NOMO-1 treated with DMSO at 0.1 percent for 48 hours (cell line): ENCODE data around the gene GBX1.

Experiments used
- DNase-seq: peaks from one replicate; lab custom pipeline; 2025; ENCODE audit not compliant: unreplicated experiment; lab: John Stamatoyannopoulos, UW

GBX1 gene

DNA sequence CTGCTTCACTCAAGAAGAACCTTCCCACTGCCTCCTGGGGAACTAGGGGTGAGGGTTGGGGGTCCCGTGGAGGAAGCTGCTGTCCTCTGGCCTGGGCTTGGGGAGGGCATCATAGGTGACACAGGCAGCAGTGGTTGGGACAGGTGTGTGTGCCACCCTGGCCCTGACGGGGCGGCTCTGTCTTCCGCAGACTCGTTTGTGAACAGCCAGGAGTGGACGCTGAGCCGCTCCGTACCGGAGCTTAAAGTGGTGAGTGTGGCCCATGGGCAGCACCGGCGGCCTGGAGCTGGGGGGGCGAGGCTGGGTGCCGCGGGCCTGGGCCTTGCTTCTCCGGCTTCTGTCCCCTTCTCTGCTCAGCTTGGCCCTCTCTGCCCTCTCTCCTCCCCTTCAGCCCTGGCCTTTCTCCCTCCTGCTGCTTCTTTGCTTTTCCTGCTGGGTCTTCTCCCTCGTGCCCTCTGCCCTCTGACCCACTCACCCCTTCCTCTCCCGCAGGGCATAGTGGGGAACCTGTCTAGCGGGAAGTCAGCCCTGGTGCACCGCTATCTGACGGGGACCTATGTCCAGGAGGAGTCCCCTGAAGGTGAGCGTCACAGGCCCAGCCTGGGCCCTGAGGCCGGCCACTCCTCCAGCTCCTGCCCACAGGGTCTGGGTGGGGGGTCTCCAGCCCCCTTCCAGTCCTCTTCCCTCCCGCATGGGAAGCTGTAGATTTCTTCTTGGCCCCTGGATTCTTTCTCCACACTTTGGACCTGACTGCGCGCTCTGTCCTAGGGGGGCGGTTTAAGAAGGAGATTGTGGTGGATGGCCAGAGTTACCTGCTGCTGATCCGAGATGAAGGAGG is 50.7 kb downstream of the GBX1 start:
- no peak for DNase-seq

DNA sequence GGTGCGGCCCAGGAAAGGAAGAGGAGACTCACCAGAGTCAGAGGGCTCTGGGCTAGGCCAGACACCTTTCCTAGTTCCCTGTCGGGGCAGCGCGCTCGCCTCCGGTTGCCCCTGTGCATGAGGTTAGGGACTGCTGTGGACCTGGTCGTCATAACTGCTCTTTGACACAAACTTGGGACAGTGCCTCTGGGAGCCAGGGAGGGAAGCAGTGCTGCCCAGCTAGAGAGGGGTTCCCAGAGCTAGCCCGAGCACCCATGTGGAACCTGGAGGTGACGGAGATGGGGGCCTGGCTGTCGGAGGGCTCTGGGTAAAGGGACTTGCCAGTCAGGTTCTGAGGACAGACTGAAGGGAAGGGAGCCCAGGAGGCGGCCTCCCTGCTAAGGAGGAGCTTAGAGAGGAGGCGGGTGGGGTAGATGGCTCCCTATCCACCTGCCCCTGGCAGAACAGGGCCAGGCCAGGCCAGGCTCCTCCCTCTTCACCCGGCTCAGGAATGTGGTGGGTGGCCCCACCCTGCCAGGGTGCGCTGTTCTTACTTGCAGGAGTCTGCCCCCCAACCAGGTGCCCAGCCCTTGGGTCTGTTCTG is 51.6 kb downstream of the GBX1 start:
- no peak for DNase-seq

DNA sequence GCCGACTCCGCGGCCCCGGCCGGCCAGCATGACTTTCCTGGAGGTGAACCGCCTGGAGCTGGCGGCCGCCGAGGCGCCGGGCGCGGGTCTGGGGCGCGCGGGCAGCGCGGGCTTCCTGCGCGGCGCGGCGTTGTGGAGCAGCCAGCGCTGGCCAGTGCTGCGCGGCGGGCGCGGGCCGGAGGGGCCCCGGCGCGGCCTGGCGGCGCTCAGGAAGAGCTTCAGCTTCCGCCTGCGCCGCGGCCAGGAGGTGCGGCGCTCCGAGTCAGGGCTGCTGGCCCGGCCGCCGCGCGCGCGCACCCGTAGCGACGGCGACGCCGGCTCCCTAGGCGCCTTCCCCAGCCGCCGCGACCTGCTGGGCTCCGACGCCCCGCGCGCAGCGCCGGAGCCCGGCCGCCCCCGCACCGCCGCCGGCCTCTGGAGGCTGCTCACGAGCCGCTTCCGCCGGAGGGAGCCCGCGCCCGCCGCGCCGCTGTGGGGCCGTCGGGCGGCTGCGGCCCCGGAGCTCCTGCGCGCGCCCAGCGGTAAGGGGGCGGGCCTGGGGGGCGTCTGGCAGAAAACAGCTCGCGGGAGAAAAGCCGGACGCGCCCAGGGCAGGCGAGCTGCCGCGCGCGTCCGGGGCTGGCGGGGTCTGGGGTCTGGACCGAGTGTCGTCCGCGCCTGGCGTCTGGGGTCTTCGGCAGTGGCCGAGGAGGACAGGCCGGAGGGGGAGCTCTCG is 52.2 kb downstream of the GBX1 start:
- DNase-seq, result no peak

DNA sequence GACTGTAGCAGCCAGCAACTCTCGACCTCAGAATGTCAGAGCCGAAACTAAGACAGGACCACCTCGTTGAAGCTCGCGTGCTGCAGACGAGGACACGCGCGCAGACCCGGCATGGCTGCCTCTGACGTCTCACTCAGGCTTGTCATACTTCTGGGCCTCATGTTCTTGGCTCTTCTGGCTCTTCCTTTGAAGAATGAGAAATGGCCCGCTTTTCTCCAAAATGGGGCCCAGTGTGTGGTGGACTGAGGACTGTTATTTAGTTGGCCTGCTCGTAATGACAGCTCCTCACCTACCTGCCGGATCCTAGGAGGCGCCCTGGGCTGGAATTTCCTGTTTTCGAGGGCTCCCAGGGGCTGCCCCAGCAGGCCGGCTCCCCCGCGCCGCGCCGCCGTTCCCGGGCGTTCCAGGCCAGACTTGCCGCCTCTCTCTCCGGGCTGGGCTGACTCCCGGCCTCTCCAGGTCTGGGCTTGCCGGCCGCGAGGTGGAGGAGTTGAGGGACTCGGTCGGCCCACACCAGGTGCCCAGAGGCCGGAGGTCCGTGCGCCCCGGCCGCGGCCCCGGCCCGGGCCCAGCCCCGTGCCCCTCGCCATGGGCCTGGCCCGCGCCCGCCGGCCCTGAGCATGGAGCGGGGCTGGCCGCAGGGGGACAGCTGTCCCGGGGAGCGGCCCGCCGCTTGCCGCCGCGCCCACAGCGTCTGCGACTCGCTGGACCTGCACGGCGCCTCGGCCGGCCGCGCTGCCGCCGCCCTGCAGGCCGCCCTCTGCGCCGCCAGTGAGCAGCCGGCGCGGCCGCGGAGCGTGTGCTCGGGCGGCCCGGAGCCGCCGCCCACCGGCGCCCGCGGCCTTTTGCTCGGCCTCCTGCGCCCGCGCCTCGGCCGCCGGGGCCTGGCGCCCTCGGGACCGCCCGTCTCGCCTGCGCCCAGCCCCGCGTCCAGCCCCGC is 53.1 kb downstream of the GBX1 start:
- DNase-seq, result no peak

DNA sequence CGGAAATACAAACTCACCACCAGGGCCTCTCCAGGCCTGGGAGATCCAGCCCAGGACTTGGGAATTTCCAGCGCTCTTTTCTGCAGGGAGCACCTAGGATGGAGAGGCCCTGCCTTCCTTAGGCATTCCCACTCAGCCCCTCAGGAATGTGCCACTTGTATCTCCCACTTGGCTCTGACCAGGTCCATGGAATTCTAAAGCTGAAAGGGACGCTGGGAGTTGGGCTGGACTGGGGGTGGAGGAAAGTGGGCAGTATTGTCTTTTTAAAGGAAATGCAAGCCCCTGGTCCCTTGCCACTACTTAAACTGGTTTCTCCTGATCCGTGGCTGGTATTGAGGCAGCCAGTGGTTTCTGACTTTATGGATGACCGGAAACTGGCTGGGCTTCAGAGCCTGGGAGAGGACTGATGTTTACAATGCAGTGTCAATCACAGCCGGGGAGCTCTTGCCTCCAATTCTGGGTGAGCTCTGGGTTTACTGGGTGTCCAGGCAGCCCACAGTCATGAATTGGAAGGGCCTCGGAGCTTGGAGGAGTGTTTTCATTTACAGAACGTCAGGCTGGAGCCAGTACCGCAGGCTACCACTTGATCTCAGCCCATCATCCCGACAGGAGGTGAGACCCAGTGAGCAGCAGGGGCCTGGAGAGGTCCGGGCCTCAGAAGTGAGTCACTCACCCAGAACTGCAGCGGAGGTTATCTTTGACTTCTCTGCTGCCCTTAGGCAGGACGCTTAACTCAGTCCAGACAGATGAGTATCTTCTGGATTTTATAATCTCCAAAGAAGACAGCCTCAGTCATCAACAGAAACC is 53.9 kb downstream of the GBX1 start:
- DNase-seq, result no peak

DNA sequence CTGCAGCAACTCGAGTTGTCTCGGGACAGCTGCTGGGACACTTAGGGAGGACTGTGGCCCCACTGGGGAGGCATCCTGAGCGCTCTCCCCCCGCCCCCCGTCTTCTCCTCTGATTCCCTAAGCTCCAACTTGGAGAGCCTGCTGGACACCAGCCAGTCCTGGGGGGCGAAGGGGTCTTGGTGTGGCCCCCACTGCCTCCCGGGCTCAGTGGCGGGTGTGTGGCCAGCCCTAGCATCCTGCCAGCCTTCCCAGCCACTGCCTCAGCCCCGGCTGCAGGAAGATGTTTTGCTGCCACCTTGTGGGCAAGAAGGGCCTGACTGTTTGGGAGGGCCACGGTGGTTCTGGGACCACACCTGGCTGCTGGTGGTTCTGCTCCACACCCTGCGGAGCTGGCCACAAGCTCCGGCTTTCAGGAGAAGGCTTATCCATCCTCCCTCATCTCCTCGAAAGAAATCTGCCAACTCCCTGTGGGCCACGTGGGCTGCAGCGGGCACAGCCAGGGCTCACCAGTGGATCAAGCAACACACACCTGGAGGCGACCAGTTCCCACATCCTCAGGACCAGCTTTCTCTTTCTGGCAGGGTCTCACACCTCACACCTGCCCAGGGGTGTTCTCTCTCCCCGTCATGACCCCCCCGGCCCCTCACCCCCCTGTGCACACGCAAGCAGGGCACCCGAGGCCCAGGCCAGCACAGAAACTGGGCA is 56.4 kb downstream of the GBX1 start:
- no peak for DNase-seq

DNA sequence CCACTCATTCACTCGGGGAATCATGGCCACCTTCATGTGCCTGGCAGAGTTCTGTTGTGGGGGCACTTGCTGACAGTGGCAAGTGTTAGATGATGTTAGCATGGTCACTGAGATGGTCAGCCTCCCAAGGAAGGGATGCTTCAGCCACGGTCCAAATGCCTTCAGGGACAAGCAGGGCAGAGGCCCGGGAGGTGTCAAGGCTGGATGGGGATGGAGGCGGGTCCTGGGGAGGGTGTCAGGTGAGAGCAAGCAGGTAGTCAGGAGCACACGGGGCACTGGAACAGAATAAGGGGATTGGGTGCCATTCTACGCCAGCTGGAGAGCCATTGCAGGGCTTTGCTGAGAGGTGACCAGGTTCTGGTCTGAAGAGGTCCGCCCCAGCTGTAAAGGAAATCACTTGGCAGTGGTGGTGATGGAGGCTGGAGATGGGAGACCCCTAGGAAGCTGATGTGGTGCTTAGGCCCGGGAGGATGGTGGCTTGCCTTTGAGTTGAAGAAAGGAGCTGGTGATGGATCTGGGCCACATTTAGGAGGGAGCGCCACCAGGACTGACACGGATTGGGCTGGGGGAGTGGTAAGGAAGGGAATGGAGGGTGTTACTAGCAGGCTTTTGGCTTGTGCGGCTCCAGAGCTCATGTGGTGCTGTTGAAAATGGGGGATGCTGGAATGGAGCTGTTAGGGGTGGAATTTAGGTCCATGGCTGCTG is 57.1 kb downstream of the GBX1 start:
- DNase-seq, result no peak

DNA sequence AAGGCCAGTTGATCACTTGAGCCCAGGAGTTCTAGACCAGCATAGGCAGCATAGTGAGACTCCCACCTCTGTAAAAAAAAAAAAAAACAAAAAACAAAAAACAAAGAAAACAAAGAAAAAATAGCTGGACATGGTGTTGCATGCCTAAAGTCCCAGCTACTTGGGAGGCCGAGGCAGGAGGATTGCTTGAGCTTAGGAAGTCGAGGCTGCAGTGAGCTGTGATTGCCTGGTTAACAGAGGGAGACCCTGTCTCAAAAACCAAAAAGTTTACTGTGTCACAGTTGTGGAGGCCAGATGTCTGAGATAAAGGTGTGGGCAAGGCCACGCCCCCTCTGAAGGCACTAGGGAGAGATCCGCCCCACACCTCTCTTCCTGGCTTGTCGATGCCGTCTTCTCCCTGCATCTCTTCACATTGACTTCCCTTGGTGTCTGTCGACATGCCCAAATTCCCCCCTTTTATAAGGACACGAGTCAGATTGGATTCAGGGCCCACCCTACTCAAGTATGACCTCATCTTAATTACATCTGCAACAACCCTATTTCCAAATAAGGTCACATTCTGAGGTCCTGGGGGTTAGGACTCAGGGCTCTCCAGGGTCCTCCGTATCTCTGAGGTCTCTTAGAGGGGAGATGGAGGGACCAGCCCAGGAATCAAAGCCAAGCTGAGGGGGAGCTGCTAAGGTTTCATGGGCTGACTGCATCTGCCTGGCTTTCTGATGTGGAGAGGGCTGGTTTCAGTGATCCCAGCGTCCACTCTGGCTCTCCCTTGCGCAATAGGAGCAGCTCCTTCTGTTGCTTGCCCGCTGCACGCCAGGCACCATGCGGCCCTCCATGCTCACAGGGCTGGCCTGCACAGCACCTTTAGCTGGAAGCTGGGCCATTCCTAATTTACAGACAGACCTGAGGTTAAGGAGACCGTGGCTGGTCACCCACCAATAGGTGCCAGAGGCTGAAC is 58.1 kb downstream of the GBX1 start:
- no peak for DNase-seq

DNA sequence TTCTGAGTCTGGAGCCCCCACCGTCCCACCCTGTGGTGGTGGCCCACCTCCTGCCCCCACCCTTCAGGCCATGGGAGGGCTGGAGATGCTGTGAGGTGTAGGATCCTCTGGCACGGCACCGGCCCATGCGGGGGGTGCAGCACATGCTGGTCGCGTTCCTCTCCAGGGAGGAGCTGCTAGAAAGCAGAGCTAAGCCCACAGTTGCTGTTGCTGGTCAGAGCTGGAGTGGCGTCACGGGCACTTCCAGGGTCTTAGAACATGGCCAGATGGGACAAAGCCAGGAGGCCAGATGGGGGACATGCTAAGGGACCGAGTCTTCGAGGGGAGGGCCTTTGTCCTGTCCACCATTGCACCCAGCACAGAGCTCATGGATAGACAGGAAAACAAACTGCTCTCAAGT is 59.6 kb downstream of the GBX1 start:
- no peak for DNase-seq

DNA sequence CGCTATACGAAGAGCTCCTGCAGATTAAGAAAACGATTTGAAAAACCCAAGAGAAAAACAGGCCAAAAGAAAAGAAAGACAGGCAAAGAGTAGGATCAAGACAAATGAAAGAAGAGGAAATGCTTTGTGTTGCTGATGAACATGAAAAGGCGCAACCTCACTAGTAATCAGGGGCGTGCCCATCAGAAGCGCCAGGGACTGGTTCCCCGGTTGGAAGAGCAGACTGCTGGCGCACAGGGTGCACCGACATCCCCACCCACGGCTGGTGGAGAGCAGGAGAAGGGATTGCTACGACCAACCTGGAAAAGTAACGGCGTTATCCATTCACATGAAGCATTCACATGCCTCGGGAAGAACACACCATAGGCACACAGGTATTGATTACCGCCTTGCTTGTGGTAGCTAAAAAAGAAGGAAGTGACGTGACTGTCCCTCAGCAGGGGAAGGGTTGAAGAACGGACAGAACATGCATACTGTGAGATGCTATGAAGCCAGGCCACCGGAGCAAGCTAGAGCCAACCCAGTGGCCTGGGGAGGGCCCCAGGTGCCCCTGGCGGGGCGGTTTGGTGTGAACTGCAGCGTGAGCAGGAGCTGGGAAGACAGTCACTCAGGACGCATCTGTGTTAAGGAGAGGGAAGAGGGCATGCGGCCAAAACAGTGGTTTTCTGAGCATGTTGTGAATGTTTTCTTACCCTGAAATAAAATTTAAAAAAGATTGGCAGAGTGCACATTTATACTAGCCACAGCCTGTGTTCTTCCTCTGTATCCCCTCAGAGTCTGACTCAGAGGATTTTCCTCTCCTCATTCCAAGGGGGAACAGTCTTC is 62.9 kb downstream of the GBX1 start:
- no peak for DNase-seq

DNA sequence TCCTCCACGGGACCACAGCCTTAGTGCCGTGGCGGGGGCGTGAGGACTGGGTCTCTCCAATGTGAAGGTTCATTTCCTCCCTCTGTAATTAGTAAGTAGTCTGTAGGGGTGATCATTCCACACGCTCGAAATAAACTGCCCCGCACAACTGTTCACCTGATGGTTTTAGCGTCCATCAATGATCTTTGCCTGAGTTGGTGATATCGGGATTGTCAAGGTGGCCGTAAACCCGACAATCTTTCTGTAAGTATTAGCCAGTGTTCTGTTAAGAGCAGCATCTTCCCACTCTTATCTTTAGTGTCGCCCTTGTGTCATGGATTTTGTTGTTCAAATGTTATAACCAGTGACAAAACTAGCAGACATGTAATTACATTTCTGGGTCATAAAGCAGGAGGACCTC is 63.5 kb downstream of the GBX1 start:
- no peak for DNase-seq

DNA sequence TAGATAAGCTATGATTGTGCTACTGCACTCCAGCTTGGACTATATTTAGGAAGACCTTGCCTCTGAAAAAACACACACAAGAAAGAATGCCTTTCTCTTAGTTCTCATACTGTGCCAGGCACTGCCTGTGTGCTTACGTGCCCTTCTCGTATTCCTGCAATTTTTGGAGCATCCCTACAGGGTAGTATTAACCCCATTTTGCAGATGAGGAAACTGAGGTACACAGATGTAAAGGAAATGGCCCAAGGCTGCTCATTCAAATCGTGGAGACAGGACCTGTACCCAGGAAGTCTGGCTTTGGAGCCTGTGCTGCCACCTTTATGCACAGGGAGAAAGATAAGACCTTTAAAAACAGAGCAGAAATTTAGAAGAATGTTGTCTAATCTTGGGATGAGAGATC is 64.5 kb downstream of the GBX1 start:
- no peak for DNase-seq

DNA sequence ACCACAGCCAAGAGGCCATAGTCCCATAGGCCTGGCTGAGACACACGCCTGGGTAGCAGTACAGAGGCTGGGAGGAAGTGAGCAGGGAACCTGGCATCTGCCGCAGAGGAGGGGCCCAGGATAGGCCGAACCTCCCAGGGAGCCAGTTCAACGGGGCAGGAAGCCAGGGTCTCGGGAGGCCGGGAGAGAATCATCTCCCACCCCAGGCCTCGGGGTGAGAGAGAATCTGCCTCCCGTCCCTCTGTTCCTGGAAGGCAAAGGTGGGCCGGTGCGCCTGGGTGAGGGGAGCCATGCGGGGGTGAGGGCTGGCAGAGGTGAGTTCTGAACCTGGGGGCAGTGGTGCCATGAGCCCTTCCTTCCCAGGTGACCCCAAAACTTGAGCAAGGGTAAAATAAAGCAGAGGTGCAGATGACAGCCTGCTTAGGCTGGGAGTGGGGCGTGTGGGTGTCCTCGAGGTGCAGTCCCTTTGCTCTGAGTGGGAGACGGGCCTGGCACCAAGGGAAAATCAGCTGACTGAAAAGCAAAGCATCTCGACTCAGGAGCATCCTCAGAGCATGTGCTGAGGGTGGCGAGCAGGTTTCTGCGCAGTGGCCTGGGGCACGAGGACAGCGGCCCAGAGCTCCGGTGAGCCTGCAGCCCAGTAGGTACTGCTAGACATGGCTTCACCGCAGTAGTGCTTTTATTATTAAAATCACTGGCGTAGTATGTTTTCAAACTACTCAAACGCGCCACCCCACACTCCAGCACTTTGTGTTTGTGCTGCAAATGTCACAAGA is 65.7 kb downstream of the GBX1 start:
- no peak for DNase-seq

DNA sequence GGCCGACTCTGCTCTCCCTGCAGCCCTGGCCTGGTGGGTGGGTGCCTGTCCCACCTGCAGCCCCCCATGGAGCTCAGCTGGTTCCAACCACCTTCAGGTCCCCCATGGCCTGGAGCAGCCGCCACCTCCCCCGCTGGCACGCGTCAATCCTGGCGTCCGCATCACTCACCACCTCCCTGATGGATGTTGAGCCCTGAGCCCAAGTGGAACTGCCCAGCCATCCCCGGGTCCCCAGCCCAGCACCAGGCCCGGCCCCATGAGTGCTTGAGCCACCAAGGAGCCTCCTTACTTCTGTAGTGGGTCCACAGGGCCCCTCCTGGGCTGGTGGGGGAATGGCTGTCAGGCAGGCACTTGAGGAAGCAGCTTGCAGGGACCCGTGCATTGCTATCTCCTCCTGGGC is 66.6 kb downstream of the GBX1 start:
- no peak for DNase-seq

DNA sequence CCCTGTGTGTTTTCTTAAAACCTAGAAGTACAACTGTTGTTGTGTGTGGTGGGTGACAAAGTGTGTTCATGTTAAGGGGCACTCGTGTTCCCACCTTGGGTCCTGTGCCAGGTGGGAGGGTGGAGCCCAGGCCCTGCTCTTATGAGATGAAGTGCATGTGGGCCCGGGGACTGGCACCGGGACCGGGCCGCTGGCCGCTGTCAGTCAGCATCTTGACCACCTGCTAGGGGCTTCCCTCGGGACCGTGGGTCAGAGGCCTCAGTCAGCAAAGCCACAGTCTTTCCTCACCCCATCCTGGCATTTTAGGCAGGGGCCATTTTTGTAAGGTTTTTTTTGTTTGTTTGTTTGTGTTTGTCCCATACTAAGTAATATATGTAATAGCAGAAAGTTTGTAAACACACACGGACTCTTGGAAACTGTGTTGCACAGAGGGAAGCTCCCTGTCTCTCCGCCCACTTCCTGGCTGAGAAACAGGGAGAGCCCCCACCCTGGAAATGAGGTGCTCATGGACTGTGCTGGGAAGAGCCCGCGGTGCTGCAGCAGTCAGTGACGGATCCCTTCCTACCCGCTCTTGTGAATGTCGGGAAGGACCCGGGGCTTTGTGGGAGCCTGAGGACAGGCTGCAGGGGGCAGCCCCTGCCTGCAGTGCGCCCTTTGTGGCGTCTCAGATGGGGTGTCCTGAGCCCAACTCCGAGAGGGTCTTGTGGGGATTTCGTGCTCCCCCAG is 67.8 kb downstream of the GBX1 start:
- DNase-seq, result no peak
